Gastroesophageal sphincter (tissue), 3 donors: ENCODE results near the gene GLB1L3.

ENCODE experiments used
- EP300 ChIP-seq: sonication (generic); formaldehyde crosslinking; IDR thresholded peaks from one replicate; pipeline ENCODE4 v1.6.1; 2017; ENCODE audit warnings: antibody characterized with exemption, mild to moderate bottlenecking
- POLR2A ChIP-seq, 2 donors: fragments of 450-650 bp; IDR thresholded peaks; one replicate each; pipeline ENCODE4 v1.6.1; 2017; ENCODE audit warnings: antibody characterized with exemption in 2 of 2, mild to moderate bottlenecking in 2 of 2, moderate library complexity in 1 of 2
- POLR2AphosphoS5 ChIP-seq: sonication (generic); formaldehyde crosslinking; IDR thresholded peaks from one replicate; pipeline ENCODE4 v1.6.1; 2017; ENCODE audit warnings: antibody characterized with exemption
- TF ChIP-seq, protein P1 (sequence below), 4 experiments: fragments of 200-600 bp in 2 of 4; fragments of 450-650 bp in 2 of 4; sonication (generic) in 1 of 4; IDR thresholded peaks; one replicate each; pipeline ENCODE4 v1.5.1; 2017 to 2019; ENCODE audit warnings: antibody characterized with exemption in 4 of 4, mild to moderate bottlenecking in 2 of 4, moderate library complexity in 2 of 4

DNA sequence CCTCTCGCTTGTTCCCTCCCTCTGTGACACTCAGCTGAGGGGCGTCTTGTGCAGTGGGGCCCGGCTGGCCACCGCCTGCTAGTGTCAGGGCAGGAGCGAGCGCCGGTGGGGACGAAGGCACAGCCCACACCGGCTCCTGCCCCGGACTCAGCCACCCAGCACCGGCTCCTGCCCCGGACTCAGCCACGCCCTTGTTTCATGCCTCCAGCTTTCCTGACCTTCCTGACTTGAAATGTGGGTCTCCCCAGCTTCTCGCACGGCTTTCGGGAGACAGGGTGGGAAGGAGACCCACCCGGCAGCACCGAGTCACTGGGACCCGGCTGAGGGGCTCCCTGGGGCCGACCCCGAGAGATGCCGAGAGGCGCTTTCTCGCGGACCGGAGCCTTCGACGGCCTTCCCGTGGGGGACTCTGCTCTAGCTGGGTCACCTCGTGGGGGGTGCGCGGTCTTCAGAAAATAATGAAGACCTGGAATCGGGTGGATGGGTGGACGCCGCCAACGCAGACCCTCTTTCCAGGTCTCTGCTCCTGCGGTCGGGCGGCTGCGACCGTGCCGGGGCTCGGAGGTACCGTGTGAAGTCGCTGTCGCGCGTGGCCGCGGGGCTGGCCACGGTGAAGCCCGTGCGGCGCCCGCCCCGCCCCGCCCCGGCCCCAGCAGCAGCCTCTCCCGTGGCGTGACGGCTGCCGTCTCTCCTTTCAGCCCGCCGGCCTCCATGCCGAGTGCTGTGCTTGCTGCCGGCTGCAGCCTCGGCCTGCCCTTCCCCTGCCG lies 65.8 kb downstream of the GLB1L3 start:
- no peak for TF ChIP-seq POLR2A (IDR thresholded peaks at IDR 0.05)
- TF ChIP-seq EP300, result no peak
- TF ChIP-seq, protein P1, sequence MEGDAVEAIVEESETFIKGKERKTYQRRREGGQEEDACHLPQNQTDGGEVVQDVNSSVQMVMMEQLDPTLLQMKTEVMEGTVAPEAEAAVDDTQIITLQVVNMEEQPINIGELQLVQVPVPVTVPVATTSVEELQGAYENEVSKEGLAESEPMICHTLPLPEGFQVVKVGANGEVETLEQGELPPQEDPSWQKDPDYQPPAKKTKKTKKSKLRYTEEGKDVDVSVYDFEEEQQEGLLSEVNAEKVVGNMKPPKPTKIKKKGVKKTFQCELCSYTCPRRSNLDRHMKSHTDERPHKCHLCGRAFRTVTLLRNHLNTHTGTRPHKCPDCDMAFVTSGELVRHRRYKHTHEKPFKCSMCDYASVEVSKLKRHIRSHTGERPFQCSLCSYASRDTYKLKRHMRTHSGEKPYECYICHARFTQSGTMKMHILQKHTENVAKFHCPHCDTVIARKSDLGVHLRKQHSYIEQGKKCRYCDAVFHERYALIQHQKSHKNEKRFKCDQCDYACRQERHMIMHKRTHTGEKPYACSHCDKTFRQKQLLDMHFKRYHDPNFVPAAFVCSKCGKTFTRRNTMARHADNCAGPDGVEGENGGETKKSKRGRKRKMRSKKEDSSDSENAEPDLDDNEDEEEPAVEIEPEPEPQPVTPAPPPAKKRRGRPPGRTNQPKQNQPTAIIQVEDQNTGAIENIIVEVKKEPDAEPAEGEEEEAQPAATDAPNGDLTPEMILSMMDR (IDR thresholded peaks at IDR 0.05), result no peak
- TF ChIP-seq POLR2AphosphoS5, result no peak
